HG03039 (cell line): Measurements from ENCODE around the gene CCDC13.

Experiments
- ATAC-seq: cut with Tn5 transposase; IDR thresholded peaks from one replicate; pipeline ENCODE4 v1.9.1; 2021; ENCODE audit warnings: mild to moderate bottlenecking, moderate library complexity; ENCODE audit not compliant: unreplicated experiment

Gene CCDC13

GRCh38 chr3:42755681-42756578 is 17.1 kb downstream of the CCDC13 start:
- no peak for ATAC-seq

- no peak for ATAC-seq
Observed at GRCh38 chr3:42753757-42754156, 19.3 kb downstream of the CCDC13 start.

DNA sequence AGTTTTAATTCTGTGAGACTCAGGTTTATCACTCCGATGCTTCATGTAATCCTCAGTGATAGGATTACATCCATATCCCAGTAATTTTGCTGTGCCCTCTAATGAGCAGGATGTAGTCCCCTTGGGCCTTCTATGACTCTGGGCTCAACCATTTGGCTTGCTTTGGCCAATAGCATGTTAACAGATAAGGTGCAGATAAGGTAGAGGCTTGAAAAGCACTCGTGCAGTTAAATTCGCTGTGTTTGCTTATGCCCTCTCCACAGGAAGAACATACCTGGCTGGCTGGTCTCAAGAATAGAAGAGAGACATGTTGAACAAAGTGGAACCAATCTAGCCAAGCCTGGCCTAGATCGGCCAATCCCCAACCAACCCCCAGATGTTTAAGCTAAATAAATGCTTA is 20.1 kb downstream of the CCDC13 start:
- ATAC-seq, result no peak

DNA sequence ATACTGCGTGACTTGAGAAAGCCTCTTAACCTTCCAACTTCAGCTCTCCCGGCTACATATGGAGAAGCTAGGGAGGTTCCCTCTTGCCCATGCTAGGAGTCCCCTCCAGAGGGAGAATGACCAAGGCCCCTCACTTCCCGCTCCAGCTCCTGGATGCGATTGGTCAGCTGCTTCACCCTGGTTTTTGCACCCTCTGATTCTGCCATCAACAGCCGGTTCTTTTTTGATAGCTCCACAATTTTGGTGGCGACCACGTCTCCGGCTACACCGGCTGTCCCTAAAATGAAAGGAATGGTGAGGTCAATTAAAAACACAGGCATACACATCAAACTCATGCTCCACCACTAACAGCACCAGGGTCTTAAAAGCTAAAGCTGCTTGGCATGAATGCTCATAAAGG is 20.6 kb downstream of the CCDC13 start:
- no peak for ATAC-seq

- ATAC-seq, result no peak
Observed at GRCh38 chr3:42751609-42752008, 21.4 kb downstream of the CCDC13 start.

GRCh38 chr3:42750834-42751233 is 22.2 kb downstream of the CCDC13 start:
- no peak for ATAC-seq

GRCh38 chr3:42749753-42750231 is 23.3 kb downstream of the CCDC13 start:
- no peak for ATAC-seq

- ATAC-seq, result no peak
Observed at GRCh38 chr3:42749025-42749752, 23.9 kb downstream of the CCDC13 start.

GRCh38 chr3:42747581-42747980 is 25.5 kb downstream of the CCDC13 start:
- no peak for ATAC-seq

- no peak for ATAC-seq
Observed at GRCh38 chr3:42746455-42747450, 26.3 kb downstream of the CCDC13 start.

DNA sequence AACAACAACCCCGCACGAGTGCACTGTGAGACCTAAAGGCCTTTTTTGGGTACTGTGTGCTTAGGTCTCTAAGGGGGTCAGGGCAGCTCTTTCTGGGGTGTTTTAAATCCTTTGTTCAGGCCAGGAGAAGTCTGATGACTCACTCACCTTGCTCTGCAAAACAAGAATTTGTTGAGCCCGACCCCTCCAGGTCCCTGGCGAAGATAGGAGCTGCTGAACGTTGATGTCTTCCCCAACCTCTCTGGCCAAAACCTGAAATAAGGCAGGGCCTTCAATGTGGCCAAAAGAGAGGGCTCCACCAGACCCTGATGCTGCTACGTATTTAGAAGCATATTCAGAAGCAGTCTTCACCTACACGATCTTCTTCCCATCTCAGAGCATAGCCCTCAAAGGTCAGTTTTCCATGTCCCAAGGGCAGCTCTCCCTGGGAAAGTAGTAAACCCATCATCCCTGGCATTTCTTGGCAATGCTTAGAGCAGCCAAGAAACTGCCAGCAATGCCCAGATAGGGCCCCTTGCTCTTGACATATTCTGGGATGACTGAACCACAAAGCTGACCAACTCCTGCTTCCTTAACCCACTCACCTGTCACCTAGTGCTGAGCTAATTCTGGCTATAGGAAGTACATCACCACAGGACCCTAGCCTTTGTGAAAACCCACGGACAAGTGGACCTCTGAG is 27.1 kb downstream of the CCDC13 start:
- no peak for ATAC-seq

DNA sequence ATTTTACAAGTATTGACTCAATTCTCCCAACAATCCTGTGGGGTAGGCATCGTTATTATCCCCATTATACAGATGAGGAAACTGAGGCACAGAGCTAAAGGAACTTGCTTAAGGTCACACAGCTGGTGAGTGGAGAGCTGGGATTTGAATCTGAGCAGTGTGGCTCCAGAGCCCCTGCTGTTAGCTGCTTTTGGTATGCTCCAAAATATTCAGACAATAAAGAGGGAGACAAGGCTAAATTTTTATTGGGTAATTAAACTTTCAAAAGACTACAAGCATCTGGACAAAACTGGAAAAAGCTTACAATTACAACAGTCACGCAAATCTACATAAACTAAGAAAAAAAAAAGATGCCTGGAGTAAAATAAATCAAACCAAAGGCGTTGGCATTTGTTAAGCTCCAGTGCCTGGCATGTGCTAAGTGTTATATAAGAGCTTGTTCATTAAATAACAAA is 27.7 kb downstream of the CCDC13 start:
- no peak for ATAC-seq

DNA sequence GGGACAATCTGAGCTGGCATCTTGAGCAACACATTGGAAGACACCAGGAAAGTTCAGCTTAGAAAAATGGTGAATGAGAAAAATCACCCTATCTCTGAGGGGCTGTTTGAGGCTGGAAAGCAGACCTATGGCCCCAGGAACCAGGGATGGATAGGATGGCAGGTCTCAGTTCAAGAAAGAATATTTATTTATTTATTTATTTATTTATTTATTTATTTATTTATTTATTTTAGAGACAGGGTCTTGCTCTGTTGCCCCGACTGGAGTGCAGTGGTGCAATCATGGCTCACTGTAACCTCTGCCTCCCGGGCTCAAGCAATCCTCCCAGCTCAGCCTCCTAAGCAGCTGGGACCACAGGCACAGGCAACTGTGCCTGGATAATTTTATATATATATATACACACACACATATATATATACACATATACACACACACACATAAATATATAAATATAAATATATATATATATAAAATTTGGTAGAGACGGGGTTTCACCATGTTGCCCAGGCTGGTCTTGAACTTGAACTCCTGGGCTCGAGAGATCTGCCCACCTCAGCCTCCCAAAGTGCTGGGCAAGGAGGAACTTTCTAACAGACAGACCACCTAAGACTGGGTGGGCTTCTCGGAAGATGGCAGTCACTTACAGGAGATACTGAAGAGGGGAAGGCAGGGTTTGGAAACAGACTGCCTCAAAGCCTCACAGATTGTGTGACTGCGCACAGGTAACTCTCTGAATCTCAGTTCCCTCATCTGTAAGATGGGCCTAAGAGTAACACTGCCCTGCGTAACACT is 29.7 kb downstream of the CCDC13 start:
- no peak for ATAC-seq

DNA sequence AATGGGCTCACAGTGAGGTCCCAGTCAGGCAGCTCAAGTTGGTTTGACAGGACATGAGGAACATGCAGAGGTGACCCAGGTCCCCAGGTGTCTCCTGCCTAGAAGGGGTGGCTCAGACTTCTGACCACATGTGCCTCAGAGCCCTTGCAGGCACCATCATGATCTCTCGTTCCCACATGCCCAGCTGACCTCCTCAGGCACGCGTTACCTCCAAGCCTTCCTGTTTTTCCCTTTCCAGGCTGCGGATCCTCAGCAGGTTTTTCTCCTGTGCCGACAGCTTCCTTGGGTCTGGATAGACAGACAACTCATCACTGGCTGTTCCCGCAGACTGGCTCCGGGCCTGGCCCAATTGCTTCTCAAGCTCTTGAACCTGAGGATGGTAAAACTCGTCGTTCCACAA is 30.4 kb downstream of the CCDC13 start:
- no peak for ATAC-seq

GRCh38 chr3:42742259-42742658 is 30.8 kb downstream of the CCDC13 start:
- ATAC-seq, result no peak

DNA sequence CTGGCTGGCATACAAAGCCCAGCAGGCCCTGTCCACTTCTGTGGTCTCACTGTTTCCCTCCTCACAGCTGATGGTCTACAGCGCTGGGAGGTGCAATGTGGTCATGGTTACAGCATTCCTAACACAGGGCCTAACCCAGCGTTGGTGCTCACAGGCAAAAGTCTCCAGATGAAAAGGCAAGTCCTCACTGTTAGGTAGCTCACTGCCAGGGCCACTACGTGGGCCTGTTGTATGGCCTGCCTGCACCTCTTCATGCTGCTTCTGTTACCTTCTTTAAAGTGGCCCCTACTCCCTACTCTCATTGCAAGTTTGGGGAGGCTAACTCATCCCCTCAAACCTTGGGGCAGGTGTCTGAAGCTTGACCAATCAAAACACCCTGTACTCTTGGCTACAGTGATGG is 31.3 kb downstream of the CCDC13 start:
- no peak for ATAC-seq

- no peak for ATAC-seq
Observed at GRCh38 chr3:42739401-42740158, 33.5 kb downstream of the CCDC13 start.

DNA sequence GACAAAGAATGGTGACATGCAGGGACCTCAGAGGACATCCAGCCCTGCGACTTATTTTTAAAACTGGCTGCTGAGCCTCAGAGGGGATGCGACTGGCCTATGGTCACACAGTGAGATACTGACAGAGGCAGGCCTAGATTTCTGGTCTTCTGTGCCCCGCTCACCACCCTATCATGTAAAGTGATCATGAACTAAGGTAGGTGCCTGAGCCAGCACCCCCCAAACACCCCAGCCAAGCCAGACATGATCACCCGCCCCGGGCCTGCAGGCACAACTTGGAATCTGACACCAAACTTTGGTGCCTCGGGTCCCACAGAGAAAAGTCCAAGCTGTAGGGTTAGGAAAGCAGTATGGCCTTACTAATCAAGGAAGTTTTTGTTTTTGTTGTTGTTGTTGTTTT is 36.5 kb downstream of the CCDC13 start:
- no peak for ATAC-seq

GRCh38 chr3:42736081-42736480 is 37.0 kb downstream of the CCDC13 start:
- no peak for ATAC-seq
